HG03565 (cell line): ENCODE measurements around the gene ARL8B.
A peak's percentile ranks its signal among the peaks of the same experiment; 100 is the strongest.

Experiments used
- ATAC-seq: cut with Tn5 transposase; IDR thresholded peaks from one replicate; pipeline ENCODE4 v1.9.1; 2021; ENCODE audit warnings: mild to moderate bottlenecking, moderate library complexity; ENCODE audit not compliant: unreplicated experiment

ARL8B gene

GRCh38 chr3:5205165-5205941 lies 83.3 kb downstream of the ARL8B start:
- peak; percentile 98 for ATAC-seq

GRCh38 chr3:5210926-5211325 lies 88.8 kb downstream of the ARL8B start:
- no peak for ATAC-seq

- no peak for ATAC-seq
Observed at GRCh38 chr3:5212628-5213573, 90.8 kb downstream of the ARL8B start.

DNA sequence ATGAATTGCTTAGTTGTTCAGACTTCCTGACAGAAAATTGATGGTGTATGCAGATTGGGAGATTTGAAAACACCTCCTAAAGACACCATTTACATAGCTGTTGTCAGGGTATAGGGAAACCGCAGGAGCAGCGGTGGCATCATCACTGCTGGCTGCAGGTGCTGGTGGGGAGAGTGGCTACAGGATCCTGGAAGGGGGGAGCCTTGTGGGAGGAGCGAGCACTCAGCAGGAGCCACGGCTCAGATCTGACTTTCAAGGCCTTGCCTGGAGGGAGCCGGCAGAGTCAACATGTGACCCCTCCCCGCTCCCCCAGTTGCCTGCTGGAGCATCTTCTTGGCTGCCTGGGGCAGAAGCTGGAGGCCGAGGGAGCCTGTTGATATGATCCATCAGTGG lies 91.5 kb downstream of the ARL8B start:
- ATAC-seq: no peak

GRCh38 chr3:5214352-5214751 lies 92.3 kb downstream of the ARL8B start:
- ATAC-seq: no peak

- no peak for ATAC-seq
Observed at GRCh38 chr3:5217824-5218595, 95.9 kb downstream of the ARL8B start.

DNA sequence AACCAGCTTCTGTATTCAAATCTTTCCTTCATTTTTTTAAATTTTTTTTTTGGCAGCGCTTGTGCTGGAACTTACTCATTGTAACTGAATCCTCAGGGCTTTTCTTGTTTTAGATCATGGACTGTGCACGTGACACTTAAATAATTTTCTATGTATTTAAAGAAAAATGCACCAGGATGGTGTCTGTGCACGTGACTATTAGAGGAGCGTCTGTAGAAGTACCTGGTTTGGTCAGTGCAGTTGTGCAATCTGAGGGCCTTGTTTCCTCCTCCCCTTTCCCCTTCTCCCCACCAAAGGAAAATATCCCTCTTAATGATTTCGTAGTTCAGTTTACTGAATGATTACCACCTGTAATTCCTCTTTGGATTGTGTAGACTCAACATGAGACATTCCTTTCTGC lies 96.7 kb downstream of the ARL8B start:
- ATAC-seq: no peak

DNA sequence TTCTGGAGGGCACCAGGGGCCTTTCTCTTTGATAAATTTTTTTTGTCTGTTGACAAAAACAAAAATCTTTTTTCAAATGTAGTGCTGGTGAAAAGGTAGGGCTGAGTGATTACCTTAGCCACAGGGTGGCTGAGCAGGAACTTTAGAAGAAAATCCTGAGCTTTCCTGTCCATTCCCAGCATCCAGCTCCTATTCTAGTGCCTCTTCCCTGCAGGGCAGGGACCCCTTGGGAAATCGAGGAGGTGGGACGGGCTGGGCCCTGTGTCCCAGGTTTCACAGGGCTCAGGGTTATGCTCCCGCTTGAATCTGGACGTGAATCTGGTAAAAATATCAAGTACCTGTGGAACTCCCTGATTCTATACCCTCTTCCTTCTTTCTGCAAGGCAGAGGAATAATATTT lies 97.1 kb downstream of the ARL8B start:
- ATAC-seq: no peak

DNA sequence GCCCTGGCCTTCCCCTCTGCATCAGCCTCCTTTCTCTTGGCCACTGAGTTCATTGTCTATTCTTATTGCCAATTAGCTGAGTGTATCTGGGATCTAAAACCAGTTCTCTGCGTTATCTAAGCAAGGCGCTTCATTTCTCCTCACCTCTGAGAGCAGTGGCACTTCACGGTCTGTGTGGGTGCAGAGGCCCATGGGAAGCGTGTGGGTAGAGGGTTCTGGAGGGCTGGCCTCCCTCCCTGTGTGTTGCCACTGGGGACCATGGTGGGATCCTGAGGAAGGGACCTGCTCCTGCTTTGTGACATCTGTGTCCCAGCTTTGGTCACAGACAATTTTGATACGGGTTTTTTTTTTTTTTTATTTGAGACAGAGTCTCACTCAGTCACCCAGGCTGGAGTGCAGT lies 98.1 kb downstream of the ARL8B start:
- no peak for ATAC-seq

DNA sequence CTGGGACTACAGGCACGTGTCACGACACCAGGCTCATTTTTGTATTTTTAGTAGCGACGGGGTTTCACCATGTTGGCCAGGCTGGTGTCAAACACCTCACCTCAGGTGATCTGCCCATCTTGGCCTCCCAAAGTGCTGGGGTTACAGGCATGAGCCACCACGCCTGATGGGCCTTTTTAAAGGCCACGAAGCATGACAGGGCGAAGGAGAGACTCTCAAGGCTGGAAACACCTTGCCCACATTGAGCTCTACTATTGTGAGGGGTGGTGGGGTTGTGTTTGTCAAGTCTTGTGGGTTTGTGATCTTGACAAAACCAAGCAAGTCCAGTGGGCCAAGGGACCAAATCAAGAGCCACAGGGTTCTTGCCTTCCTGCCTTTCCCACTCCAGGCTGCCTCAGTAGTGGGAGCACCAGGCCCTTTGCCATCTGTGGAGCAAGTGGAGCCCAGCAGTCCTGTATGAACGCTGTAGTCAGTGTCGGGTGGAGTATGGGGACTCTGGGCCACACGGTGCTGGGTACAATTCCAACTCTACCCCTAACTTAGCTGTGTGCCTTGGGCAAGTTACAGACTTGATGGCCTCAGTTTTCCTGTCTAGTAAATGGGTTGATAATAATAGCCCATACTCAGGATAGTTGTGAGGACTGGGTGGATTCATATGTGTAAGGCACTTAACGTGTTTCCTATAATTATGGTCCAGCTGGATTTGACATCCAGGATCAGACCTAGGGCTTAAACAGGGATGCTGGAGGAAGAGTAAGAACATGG lies 98.8 kb downstream of the ARL8B start:
- no peak for ATAC-seq

- no peak for ATAC-seq
Observed at GRCh38 chr3:5221701-5222100, 99.6 kb downstream of the ARL8B start.

GRCh38 chr3:5222283-5223005 lies 100.4 kb downstream of the ARL8B start:
- ATAC-seq: no peak

- no peak for ATAC-seq
Observed at GRCh38 chr3:5226783-5227182, 104.7 kb downstream of the ARL8B start.

- no peak for ATAC-seq
Observed at GRCh38 chr3:5227812-5228211, 105.7 kb downstream of the ARL8B start.

- ATAC-seq: no peak
Observed at GRCh38 chr3:5229414-5229813, 107.3 kb downstream of the ARL8B start.
